ENCODE data around the gene C16orf78.

Gene C16orf78

DNA sequence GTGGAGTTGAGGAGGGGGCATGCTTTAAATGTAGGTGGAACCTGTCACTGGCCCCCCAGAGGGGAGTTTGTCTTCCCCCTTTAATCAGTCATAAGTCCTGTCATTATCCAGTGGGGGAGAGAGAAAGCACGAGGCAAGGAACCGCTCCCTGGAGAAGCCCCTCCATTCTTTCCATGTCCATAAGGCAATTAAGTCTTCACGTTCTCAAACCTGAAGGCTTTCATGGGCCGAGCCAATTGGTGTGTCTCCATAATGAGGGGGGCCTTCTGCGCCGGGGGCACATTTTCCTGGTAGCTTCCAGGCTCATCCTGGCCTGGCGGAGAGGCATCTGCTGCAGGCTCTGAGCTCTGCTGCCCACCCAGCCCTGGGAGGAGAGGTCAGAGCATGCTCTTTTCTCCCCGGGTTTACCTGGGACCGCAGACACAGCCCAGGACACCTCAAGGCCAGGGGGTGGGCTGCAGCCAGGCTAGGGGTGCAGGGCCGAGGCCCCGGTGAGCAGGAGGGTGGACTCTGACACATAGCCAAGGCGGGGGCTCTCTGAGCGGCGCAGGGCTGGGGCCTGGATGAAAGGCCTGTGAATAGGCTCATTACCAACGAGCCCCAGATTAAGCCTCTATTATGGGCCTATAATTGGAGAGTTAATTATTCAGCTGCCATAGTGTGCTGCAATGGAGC is 42.5 kb downstream of the C16orf78 start:
- no peak for DNase-seq (ENCODE audit: low read depth, low spot score)
- POLR2A ChIA-PET, result no interaction called here
- CTCF ChIA-PET, result no interaction called here
- TF ChIP-seq, protein P1, sequence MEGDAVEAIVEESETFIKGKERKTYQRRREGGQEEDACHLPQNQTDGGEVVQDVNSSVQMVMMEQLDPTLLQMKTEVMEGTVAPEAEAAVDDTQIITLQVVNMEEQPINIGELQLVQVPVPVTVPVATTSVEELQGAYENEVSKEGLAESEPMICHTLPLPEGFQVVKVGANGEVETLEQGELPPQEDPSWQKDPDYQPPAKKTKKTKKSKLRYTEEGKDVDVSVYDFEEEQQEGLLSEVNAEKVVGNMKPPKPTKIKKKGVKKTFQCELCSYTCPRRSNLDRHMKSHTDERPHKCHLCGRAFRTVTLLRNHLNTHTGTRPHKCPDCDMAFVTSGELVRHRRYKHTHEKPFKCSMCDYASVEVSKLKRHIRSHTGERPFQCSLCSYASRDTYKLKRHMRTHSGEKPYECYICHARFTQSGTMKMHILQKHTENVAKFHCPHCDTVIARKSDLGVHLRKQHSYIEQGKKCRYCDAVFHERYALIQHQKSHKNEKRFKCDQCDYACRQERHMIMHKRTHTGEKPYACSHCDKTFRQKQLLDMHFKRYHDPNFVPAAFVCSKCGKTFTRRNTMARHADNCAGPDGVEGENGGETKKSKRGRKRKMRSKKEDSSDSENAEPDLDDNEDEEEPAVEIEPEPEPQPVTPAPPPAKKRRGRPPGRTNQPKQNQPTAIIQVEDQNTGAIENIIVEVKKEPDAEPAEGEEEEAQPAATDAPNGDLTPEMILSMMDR (IDR thresholded peaks at IDR 0.05; ENCODE audit: insufficient read depth, low read length, missing control alignments), result no peak
- no peak overlapping the region for H3K4me3 ChIP-seq (ENCODE audit: low read depth, low read length)

DNA sequence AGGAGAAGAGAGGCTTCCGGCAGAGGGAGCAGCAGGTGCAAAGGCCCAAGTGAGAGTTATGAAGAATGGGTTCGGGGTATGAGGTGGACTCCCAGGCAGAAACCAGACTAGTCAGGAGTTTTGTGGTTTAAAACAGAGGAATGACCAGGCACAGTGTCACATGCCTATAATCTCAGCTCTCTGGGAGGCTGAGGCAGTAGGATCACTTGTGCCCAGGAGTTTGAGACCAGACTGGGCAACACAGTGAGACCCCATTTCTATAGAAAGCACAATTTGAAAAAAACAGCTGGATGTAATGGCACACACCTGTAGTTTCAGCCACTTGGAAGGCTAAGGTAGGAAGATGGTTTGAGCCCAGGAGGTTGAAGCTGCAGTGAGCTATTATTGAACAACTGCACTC is 43.8 kb downstream of the C16orf78 start:
- CTCF ChIA-PET, result no interaction called here
- H3K4me3 ChIP-seq (ENCODE audit: low read depth, low read length), result no peak overlapping the region
- POLR2A ChIA-PET, result no interaction called here
- TF ChIP-seq, protein P1 (IDR thresholded peaks at IDR 0.05; ENCODE audit: insufficient read depth, low read length, missing control alignments), result no peak
- no peak for DNase-seq (ENCODE audit: low read depth, low spot score)

DNA sequence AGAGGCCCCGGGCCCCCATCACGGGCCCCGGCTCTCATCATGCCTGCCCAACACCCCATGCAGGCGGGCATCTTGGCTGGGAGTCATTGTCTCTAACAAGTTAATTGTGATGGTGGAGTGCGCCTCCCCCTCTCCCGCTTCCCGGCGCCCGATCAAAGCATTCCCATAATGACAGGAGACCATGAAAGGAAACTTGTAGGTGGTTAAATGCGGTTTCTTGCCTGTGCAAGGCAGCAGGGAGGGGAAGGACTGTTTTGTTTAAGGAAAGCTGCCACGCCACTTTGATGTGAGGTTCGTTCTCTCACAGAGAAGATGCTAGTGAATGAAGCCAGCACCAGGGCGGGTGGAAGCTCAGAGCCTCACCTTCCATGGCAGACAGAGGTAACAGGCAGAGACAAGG is 45.4 kb downstream of the C16orf78 start:
- TF ChIP-seq, protein P1 (IDR thresholded peaks at IDR 0.05; ENCODE audit: insufficient read depth, low read length, missing control alignments), result no peak
- ChIA-PET POLR2A (no interaction called here), CTCF (interaction anchor here (0.9 to 1.0 kb wide), 2 partner anchors 11 to 13 kb away, joined by 3 read pairs; no protein-coding TSS in a partner anchor)
- no peak overlapping the region for H3K4me3 ChIP-seq (ENCODE audit: low read depth, low read length)
- no peak for DNase-seq (ENCODE audit: low read depth, low spot score)

DNA sequence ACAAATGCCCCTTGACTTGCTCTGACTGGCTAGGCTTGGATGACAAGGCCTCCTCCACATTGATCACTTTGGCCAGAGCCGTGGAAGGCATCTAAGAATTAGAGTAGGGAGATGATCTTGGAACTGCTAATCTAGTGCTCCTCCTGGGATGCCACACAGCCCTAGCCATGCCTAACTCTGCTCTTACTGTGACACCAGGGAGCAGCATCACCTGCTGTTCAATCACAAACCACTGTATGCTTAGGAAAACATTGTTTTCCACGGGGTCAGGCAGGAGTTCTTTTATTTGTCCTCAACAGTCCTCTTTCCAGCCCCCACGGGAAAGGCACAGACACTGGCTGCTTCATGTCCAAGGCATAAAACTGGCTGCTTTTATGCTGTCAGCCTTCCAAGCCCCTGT is 46.3 kb downstream of the C16orf78 start:
- ChIA-PET CTCF (no interaction called here), POLR2A (no interaction called here)
- no peak overlapping the region for H3K4me3 ChIP-seq (ENCODE audit: low read depth, low read length)
- no peak for DNase-seq (ENCODE audit: low read depth, low spot score)
- TF ChIP-seq, protein P1 (IDR thresholded peaks at IDR 0.05; ENCODE audit: insufficient read depth, low read length, missing control alignments), result no peak

DNA sequence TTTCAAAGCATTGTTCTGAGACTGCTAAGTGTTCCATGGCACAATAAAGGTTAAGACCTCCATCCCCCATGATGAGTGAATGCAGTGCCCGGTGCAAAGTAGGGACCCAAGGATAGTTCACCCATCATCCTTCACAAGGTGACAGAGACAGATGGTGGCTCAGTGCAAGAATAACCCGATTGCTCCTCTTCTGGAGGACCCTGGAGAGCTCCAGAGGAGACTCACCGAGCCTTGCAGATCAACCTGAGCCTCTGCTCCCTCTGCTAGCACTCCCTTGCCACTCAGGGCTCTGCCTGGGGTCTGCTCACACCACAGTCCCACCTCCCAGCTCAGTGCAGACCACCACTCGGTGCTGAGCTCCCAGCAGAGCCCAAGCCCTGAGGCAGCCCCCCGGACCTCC is 49.3 kb downstream of the C16orf78 start:
- ChIA-PET POLR2A (no interaction called here), CTCF (no interaction called here)
- no peak for DNase-seq (ENCODE audit: low read depth, low spot score)
- TF ChIP-seq, protein P1 (IDR thresholded peaks at IDR 0.05; ENCODE audit: insufficient read depth, low read length, missing control alignments), result no peak
- H3K4me3 ChIP-seq (ENCODE audit: low read depth, low read length), result no peak overlapping the region

DNA sequence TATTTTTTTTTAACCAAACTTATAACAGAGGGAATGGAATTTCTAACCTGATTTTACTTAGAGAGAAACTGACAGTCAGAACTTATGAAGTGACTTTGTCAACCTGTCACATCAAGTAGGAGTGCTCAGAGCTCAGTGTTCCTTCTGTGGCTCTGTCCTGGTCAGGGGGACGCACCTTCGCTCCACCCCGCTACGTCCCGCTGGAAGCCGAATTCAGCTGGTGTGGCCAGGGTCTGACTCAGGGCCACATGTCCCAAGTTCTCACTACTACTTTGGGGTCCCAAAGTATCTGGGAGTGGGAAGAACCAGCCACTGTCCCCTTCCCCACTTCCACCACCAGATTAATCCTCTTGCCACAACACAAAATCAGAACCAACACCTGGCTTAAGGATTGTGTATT is 51.4 kb downstream of the C16orf78 start:
- ChIA-PET POLR2A (no interaction called here), CTCF (no interaction called here)
- no peak for DNase-seq (ENCODE audit: low read depth, low spot score)
- TF ChIP-seq, protein P1 (IDR thresholded peaks at IDR 0.05; ENCODE audit: insufficient read depth, low read length, missing control alignments), result no peak
- H3K4me3 ChIP-seq (ENCODE audit: low read depth, low read length), result no peak overlapping the region
